OCI-M2 (cell line): ENCODE data around the gene RAD54L2.
"Not testable (repeated sequence)": the region's sequence is repeated elsewhere in the genome, so short reads cannot be mapped to it uniquely, and the experiment has no call there.

ENCODE experiments used
- DNase-seq: peaks from one replicate; lab custom pipeline; 2025; ENCODE audit not compliant: unreplicated experiment; lab: John Stamatoyannopoulos, UW

The RAD54L2 gene, protein sequence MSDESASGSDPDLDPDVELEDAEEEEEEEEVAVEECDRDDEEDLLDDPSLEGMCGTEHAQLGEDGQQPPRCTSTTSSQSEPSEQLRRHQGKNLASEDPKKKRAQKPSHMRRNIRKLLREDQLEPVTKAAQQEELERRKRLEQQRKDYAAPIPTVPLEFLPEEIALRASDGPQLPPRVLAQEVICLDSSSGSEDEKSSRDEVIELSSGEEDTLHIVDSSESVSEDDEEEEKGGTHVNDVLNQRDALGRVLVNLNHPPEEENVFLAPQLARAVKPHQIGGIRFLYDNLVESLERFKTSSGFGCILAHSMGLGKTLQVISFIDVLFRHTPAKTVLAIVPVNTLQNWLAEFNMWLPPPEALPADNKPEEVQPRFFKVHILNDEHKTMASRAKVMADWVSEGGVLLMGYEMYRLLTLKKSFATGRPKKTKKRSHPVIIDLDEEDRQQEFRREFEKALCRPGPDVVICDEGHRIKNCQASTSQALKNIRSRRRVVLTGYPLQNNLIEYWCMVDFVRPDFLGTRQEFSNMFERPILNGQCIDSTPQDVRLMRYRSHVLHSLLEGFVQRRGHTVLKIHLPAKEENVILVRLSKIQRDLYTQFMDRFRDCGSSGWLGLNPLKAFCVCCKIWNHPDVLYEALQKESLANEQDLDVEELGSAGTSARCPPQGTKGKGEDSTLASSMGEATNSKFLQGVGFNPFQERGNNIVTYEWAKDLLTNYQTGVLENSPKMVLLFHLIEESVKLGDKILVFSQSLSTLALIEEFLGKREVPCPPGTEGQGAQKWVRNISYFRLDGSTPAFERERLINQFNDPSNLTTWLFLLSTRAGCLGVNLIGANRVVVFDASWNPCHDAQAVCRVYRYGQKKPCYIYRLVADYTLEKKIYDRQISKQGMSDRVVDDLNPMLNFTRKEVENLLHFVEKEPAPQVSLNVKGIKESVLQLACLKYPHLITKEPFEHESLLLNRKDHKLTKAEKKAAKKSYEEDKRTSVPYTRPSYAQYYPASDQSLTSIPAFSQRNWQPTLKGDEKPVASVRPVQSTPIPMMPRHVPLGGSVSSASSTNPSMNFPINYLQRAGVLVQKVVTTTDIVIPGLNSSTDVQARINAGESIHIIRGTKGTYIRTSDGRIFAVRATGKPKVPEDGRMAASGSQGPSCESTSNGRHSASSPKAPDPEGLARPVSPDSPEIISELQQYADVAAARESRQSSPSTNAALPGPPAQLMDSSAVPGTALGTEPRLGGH (N-terminal part only)

DNA sequence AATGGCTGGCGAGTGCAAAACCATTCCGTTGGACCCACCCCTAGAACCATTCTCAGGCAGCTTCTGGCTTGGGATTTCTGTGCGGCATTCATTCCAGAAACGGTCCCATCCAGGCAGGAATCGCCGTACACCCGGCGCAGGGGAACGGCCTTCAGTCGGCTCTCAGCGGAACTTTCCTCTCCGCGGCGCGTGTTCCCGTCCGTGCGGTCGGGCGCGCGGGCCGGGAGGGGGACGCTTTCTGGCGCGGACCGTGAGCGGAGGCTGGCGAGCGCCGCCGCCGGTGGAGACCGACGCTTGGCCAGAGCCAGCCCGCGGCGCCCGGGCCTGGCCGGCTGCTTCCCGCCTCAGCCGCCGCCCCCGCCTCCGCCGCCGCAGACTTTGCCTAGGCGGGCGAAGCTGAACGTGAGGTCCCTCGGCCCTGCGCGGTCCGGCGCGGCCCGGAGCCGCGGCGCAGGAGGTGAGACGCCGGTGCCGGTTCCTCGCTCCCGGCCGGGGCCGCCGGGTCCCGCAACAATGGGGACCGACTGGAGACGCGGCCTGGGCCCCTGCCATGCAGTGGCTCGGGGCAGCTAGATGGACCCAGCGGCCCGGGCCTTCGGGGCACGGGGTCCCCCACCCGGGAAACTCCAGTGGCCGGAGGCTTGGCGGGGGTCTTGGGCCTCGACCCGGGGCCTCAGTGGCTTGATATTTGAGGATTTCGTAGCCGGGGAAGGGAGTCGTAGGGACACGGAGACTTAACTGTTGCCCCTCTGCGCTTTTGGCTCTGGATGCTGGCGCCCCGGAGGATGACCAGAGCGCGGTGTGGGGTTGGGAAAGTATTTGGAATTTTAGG, at the start of gene RAD54L2:
TSS of gene RAD54L2 (plus strand) at position 261 of the 832 bp plus-strand sequence. CDS start 51,702 bp downstream, outside the sequence.
- DNase-seq: peak; percentile 36

DNA sequence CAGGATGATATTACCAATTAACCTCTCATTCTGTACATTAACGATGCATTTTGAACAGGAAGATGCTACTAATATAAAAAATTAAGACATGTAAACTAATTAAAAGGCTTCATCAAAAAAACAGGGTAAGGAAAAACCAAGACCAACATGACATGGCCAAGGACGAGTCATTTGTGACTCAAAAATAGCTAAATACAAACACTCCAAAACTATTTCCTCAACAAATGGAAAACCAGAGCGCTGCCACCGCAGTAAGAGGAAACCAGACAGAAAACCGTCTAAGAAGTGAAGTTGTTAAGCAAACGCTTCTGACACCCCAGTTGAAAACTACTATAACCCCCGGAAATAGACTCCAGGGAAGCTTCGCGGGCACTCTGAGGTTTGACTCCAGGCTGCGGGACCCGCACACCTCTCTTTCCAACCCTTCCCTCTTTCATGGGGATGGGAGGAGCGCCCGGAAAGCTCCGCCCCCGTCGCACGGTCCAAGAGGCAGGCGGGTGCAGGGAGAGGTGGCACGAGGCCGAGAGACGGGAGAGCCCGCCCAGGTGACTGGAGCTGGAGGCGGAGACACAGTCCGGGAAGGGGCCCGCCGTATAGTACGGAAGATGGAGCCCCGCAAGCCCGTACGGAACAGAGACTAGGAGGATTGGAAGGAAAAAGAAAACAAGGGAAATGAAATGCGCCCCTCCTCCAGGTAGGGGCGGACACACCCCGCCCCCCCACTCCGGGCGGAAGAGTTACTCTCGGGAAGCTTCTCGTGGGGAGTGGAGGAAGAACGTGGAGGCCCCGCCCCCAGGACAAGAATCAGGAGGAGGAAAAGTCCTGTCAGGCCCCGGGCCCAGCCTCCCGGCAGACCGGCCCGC, 39.4 kb upstream of the RAD54L2 start:
- peak; percentile 50 for DNase-seq

DNA sequence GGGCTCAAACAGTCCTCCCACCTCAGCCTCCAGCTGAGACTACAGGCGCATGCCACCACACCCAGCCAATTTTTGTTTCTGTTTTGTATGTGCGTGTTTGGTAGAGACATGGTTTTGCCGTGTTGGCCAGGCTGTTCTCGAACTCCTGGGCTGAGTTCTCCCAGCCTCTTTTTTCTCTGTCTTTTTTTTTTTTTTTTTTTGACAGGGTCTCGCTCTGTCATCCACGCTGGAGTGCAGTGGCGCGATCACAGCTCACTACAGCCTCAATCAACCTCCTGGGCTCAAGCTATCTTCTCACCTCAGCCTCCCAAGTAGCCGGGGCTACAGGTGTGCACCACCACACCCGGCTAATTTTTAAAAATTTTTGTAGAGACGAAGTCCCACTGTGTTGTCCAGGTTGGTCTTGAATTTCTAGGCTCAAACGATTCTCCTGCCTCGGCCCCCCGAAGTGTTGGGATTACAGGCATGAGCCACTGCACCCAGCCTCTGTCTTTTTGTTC, 37.8 kb upstream of the RAD54L2 start:
- DNase-seq: no peak

DNA sequence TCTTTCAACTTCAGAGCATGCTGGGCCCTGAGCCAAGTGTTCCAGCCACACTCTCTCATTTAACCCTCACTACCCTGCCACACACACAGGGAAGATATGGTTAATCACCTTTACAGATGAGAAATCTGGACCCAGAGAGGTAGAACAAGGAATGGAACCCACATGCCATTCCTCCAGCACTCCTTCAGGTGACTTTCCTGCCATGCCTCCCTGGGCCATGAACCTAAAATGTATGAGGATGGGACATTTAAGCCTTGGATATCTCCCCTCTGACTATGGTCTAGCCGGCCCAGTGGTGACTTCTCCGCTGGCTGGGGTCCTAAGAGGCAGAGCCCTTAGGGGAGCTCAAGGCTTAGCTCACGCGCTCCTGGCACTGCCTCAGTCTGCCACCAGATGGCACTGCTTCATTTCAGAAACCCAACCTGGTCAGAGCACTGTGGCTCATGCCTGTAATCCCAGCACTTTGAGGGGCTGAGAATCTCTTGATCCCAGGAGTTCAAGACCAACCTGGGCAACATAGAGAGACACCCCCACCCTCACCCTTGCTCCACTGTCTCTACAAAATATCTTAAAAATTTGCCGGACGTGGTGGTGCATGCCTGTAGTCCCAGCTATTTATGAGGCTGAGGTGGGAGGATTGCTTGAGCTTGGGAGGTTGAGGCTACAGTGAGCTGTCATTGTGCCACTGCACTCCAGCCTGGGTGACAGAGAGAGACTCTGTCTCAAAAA, 36.5 kb upstream of the RAD54L2 start:
- peak; percentile 64 for DNase-seq

DNA sequence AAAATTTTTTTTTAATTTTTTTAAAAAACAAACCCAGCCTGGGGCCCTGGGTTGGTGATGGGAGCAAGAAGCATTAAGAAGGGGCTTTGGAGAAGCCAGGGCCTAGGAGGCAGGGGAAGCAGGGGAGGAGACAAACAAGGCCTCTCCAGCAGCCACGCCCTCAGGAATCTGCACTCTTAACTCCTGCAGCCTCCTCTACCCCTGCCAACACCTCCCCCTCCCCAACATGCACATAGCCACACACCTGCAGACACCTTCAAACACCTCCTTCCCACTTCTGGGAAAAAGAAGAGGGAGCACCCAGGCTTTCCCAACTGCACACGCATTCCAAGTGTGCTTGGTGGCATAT, 36.0 kb upstream of the RAD54L2 start:
- DNase-seq: no peak

GRCh38 chr3:51503007-51503406, 35.5 kb upstream of the RAD54L2 start:
- DNase-seq: no peak

- DNase-seq: no peak
Measured at GRCh38 chr3:51508255-51508654, 30.3 kb upstream of the RAD54L2 start.

- no peak for DNase-seq
Measured at GRCh38 chr3:51510996-51511395, 27.5 kb upstream of the RAD54L2 start.

DNA sequence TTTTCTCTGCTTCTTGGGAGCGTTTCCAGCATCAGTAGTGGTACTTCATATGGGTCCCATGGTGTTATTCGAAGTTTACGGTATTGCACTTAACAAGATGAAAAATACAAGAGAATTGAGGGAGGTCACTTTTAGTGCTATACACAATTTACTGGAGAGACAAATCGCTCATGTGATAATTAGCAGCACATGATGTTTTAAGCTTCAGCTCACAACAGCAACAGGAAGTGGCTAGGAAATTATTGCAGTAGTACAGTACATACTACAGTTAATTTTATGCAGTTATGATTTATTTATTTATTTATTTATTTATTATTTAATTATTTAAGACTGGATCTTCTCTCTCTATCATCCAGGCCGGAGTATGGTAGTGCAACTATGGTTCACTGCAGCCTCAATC, 24.3 kb upstream of the RAD54L2 start:
- DNase-seq: no peak

DNA sequence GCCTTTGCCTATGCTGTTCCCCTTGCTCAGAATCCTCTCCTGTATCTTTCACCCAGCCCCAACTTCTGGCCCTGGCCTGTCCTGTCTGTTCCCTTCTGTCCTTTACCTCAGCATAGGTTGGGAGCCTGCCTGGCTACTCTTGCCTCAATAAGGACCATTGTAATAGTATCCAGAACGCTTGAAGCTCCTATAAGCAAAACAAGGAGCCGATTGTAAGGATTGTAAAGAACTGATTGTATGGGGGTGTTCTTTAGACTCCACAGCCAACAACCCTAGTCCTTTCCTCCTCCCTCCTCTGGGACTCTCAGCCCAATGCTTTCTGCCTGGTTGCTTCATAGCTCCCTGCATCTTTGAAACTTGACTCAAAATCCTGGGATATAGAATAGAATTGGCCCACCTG, 18.7 kb upstream of the RAD54L2 start:
- DNase-seq: no peak

DNA sequence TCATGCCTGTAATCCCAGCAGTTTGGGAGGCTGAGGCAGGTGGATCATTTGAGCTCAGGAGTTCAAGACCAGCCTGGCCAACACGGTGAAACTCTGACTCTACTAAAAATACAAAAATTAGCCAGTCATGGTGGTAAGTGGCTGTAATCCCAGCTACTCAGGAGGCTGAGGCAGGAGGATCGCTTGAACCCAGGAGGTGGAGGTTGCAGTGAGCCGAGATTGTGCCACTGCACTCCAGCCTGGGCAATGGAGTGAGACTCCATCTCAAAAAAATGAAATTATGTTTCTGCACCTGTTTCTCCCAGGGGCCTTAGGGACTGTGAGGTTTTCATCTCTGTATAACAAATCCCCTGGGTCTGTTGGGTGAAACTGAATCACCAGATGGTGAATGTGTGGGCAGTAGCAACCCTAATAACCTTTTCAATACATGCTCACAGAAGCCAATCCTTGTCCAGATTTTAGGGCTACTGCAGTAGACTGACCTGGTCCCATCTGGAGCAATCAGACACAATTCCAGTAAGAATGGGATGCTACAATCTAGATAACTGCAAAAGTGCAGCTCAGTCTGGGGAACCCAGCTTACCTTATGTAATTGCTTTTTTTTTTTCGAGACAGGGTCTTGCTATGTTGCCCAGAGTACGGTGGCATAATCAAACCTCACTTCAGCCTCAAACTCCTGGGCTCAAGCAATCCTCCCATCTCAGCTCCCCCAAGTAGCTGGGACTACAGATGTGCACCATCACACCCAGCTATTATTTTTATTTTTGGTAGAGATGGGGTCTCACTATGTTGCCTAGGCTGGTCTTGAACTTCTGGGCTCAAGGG, 17.4 kb upstream of the RAD54L2 start:
- not testable (repeated sequence) for DNase-seq

- DNase-seq: no peak
Measured at GRCh38 chr3:51522273-51522962, 16.1 kb upstream of the RAD54L2 start.

DNA sequence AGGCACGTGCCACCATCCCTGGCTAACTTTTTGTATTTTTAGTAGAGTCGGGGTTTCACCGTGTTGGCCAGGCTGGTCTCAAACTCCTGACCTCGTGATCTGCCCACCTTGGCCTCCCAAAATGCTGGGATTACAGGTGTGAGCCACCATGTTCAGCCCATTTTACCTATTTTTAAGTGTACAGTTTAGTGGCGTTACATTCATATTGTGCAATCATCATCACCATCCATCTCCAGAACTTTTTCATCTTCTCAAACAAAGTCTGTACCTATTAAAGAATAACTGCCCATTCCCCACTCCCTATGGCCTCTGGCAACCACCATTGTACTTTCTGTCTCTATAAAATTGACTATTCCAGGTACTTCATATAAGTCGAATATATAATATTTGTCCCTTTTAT, 13.6 kb upstream of the RAD54L2 start:
- not testable (repeated sequence) for DNase-seq

DNA sequence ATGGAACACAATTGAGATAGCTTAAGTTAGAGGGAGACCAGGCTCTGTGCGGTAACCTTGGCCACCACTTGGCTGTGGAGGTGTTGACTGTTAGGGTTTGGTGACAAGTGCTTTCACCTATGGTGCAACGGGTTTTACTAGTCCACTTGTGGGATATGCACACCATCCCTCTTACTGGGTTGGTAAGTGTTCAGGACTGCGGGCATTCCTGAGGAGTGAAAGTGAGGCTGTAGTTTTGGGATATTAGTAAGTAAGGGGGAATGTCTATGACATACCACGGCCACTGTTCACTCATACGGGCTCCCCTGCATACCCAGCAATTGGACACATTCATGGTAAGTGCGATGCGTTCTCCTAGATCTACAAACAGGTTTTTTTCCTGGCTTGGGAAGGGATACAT, 8.0 kb upstream of the RAD54L2 start:
- DNase-seq: no peak

DNA sequence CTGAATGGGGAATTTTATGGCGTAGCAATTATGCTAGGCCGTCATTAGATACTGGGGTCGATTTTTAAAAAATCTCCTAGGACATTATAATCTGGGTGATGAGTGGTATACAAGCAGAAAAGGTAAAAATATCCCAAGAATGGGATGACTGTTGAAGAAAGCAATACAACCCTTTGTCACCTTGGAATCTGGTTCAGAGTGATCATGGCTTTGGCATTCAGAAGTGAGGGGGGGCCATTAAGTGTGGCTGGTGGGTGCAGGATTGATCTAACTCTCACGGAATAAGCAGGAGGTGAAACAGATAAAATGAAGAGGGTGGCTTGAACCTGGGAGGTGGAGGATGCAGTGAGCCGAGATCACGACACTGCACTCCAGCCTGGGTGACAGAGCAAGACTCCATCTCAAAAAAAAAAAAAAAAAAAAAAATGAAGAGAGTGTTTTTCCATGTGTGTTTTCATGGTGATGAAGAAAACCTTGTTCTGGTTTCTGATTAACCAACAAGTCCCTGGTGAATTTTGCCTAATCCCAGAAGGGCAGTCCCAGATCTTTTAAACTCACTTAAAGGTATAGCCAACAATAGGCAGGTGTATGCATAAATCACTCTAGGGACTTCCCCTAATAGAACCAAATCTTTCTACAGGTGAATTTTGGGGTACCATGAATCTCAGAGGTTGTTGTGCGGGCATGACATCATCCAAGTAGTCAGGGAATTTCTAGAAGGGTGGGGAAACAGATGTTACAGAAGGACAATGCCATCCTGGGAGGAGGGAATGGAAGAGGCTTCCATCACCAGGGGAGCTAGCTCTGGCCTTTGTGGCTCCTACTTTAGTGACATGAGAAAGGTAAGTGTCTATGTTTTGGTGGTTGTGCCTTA, 3.1 kb upstream of the RAD54L2 start:
- DNase-seq: no peak

GRCh38 chr3:51537631-51538030, 888 bp upstream of the RAD54L2 start:
- not testable (repeated sequence) for DNase-seq
